ENCODE data around the gene PSMD7.

The PSMD7 gene

GRCh38 chr16:74261068-74261467 lies 35.5 kb upstream of the PSMD7 start:
- no peak for DNase-seq (ENCODE audit: extremely low spot score)
- ChIA-PET POLR2A (no interaction called here), CTCF (no interaction called here)
- no peak for TF ChIP-seq CTCF (IDR thresholded peaks at IDR 0.05; ENCODE audit: control extremely low read depth, extremely low read depth, low read depth, missing control alignments)

GRCh38 chr16:74264811-74265210 lies 31.8 kb upstream of the PSMD7 start:
- CTCF ChIA-PET, result no interaction called here
- TF ChIP-seq CTCF (IDR thresholded peaks at IDR 0.05; ENCODE audit: control extremely low read depth, extremely low read depth, low read depth, missing control alignments), result no peak
- no peak for DNase-seq (ENCODE audit: extremely low spot score)
- POLR2A ChIA-PET, result no interaction called here

- DNase-seq (ENCODE audit: extremely low spot score), result no peak
- POLR2A ChIA-PET, result no interaction called here
- CTCF ChIA-PET, result interaction anchor here (0.9 kb wide), 1 partner anchor 23 kb away, joined by 3 read pairs; no protein-coding TSS in a partner anchor
- TF ChIP-seq CTCF (IDR thresholded peaks at IDR 0.05; ENCODE audit: control extremely low read depth, extremely low read depth, low read depth, missing control alignments), result no peak
These were observed 28.2 kb upstream of the PSMD7 start for GRCh38 chr16:74268372-74268782.

GRCh38 chr16:74271872-74272271 lies 24.7 kb upstream of the PSMD7 start:
- no peak for DNase-seq (ENCODE audit: extremely low spot score)
- CTCF ChIA-PET, result interaction anchor here (1.1 kb wide), 1 partner anchor 12 kb away, joined by 4 read pairs; no protein-coding TSS in a partner anchor
- no peak for TF ChIP-seq CTCF (IDR thresholded peaks at IDR 0.05; ENCODE audit: control extremely low read depth, extremely low read depth, low read depth, missing control alignments)
- POLR2A ChIA-PET, result interaction anchor here (0.6 kb wide), 1 partner anchor 11 kb away, joined by 13 read pairs; no protein-coding TSS in a partner anchor

- DNase-seq (ENCODE audit: extremely low spot score), result no peak
- ChIA-PET POLR2A (no interaction called here), CTCF (interaction anchor here (0.6 to 1.7 kb wide), 7 partner anchors 13 to 100 kb away, joined by 3 to 16 read pairs (median 5); partner anchors contain the start of gene PSMD7)
- peak; percentile 18 for TF ChIP-seq CTCF (IDR thresholded peaks at IDR 0.05; ENCODE audit: control extremely low read depth, extremely low read depth, low read depth, missing control alignments)
These were observed 21.5 kb upstream of the PSMD7 start for GRCh38 chr16:74275031-74275636.

- no peak for DNase-seq (ENCODE audit: extremely low spot score)
- ChIA-PET CTCF (interaction anchor here (1.2 to 1.7 kb wide), 6 partner anchors 13 to 49 kb away, joined by 3 to 16 read pairs (median 6); partner anchors contain the start of gene PSMD7), POLR2A (no interaction called here)
- no peak for TF ChIP-seq CTCF (IDR thresholded peaks at IDR 0.05; ENCODE audit: control extremely low read depth, extremely low read depth, low read depth, missing control alignments)
These were observed 20.9 kb upstream of the PSMD7 start for GRCh38 chr16:74275711-74276110.

All from GM10248 (cell line).